H1 (cell line): ENCODE measurements around the gene CFDP1. TPM values are rescaled to one million over a fixed set of nuclear protein-coding genes. Genes with fewer than 3 reads are reported as not detected.

ENCODE experiments used
- CTCF ChIA-PET: fragments of 300-600 bp; sonication (Branson Sonifier 250); formaldehyde crosslinking; loops from one replicate; lab custom pipeline; 2021; ENCODE audit not compliant: partially characterized antibody; lab: Charles Lee
- POLR2A ChIA-PET: fragments of 300-600 bp; sonication (Branson Sonifier 250); formaldehyde crosslinking; loops from one replicate; lab custom pipeline; 2021; ENCODE audit warnings: inconsistent platforms; ENCODE audit not compliant: partially characterized antibody; lab: Charles Lee
- DNase-seq, 2 experiments: peaks; one replicate each; pipeline versions ENCODE4 v3.0.0 to v3.0.0-alpha.2; 2010 to 2022; ENCODE audit warnings: low spot score in 2 of 2, low read depth in 1 of 2, mixed read lengths in 1 of 2
- FAIRE-seq: peaks from 2 replicates; lab custom pipeline; 2011; peaks lifted over from hg19 to GRCh38; lab: Jason Lieb, UNC
- H2AFZ ChIP-seq: 2 replicates; pipeline ENCODE4 v1.8.1; 2012; ENCODE audit warnings: low read length, inconsistent platforms
- H2AK5ac ChIP-seq: 2 replicates; pipeline ENCODE4 v1.6.1; 2013; ENCODE audit warnings: low read depth, low read length
- H2BK120ac ChIP-seq: replicated peaks from 2 replicates; pipeline ENCODE3; 2013; ENCODE audit warnings: low read depth, low read length, inconsistent platforms
- H2BK12ac ChIP-seq: 2 replicates; pipeline ENCODE4 v1.6.1; 2013; ENCODE audit warnings: low read depth, low read length
- H2BK15ac ChIP-seq: 2 replicates; pipeline ENCODE4 v1.6.1; 2013; ENCODE audit warnings: low read length
- H2BK20ac ChIP-seq: 2 replicates; pipeline ENCODE4 v1.6.1; 2013; ENCODE audit warnings: low read length
- H2BK5ac ChIP-seq: 2 replicates; pipeline ENCODE4 v1.6.1; 2013; ENCODE audit warnings: low read depth, low read length
- H3K14ac ChIP-seq: 2 replicates; pipeline ENCODE4 v1.6.1; 2013; ENCODE audit warnings: inconsistent platforms; ENCODE audit not compliant: insufficient read length
- H3K18ac ChIP-seq: 2 replicates; pipeline ENCODE4 v1.6.1; 2013; ENCODE audit warnings: low read length; ENCODE audit errors: extremely low read depth
- H3K23ac ChIP-seq: 2 replicates; pipeline ENCODE4 v1.6.1; 2013; ENCODE audit warnings: inconsistent platforms; ENCODE audit not compliant: insufficient read length
- H3K23me2 ChIP-seq: 2 replicates; pipeline ENCODE4 v1.6.1; 2013; ENCODE audit warnings: low read depth, low read length
- H3K27ac ChIP-seq: 2 replicates; pipeline ENCODE4 v1.6.1; 2011; ENCODE audit warnings: low read depth, low read length, inconsistent platforms
- H3K27me3 ChIP-seq, 4 experiments: replicated peaks in 1 of 4; 1 replicate in 1 of 4; 2 replicates in 3 of 4; pipeline versions ENCODE4 v1.6.1 to v1.8.1; 2011 to 2013; ENCODE audit warnings: low read length in 3 of 4, mild to moderate bottlenecking in 3 of 4, inconsistent platforms in 2 of 4, mixed read lengths in 2 of 4, moderate library complexity in 1 of 4; ENCODE audit not compliant: control insufficient read depth in 3 of 4, insufficient read depth in 3 of 4; ENCODE audit errors: extremely low read depth in 1 of 4
- H3K36me3 ChIP-seq, 4 experiments: 2 replicates each; pipeline versions ENCODE4 v1.6.1 to v1.8.1; 2011 to 2013; ENCODE audit warnings: mild to moderate bottlenecking in 4 of 4, low read length in 3 of 4, moderate library complexity in 2 of 4, control low read depth in 1 of 4, inconsistent platforms in 1 of 4; ENCODE audit not compliant: insufficient read depth in 4 of 4, control insufficient read depth in 2 of 4
- H3K4ac ChIP-seq: replicated peaks from 2 replicates; pipeline ENCODE3; 2013; ENCODE audit warnings: low read length, low read depth, mixed read lengths, inconsistent platforms; ENCODE audit not compliant: insufficient read length
- H3K4me1 ChIP-seq, 4 experiments: replicated peaks in 1 of 4; 1 replicate in 1 of 4; 2 replicates in 3 of 4; pipeline versions ENCODE4 v1.6.1 to v1.8.1; 2011 to 2013; ENCODE audit warnings: low read length in 3 of 4, inconsistent platforms in 2 of 4, mixed read lengths in 1 of 4; ENCODE audit not compliant: insufficient read depth in 4 of 4, control insufficient read depth in 3 of 4
- H3K4me2 ChIP-seq, 2 experiments: 2 replicates each; pipeline versions ENCODE4 v1.6.1 to v1.8.1; 2011 to 2013; ENCODE audit warnings: low read depth in 2 of 2, low read length in 2 of 2, control low read depth in 1 of 2, inconsistent platforms in 1 of 2, mild to moderate bottlenecking in 1 of 2; ENCODE audit not compliant: insufficient read depth in 1 of 2
- H3K4me3 ChIP-seq, 4 experiments: fragments of 200-600, 300-600 bp in 1 of 4; sonication (generic), shearing (Covaris generic), sonication (Bioruptor Twin) in 1 of 4; 2 replicates each; pipeline versions ENCODE4 v1.5.1 to v1.8.1; 2011 to 2016; ENCODE audit warnings: low read length in 4 of 4, low read depth in 3 of 4, control low read depth in 2 of 4, inconsistent platforms in 2 of 4, mild to moderate bottlenecking in 2 of 4, mixed read lengths in 1 of 4, moderate library complexity in 1 of 4; ENCODE audit not compliant: insufficient read depth in 2 of 4; ENCODE audit errors: extremely low read depth in 1 of 4
- H3K56ac ChIP-seq: replicated peaks from 2 replicates; pipeline ENCODE3; 2013; ENCODE audit warnings: low read depth, mild to moderate bottlenecking, mixed read lengths, low read length, inconsistent platforms; ENCODE audit not compliant: insufficient read length
- H3K79me1 ChIP-seq: 2 replicates; pipeline ENCODE4 v1.6.1; 2013; ENCODE audit warnings: low read depth, low read length, control low read depth
- H3K79me2 ChIP-seq, 2 experiments: 2 replicates each; pipeline versions ENCODE4 v1.6.1 to v1.8.1; 2012 to 2013; ENCODE audit warnings: low read length in 2 of 2, mild to moderate bottlenecking in 2 of 2, inconsistent platforms in 1 of 2; ENCODE audit not compliant: insufficient read depth in 2 of 2, control insufficient read depth in 1 of 2
- H3K9ac ChIP-seq, 4 experiments: replicated peaks in 1 of 4; 1 replicate in 1 of 4; 2 replicates in 3 of 4; pipeline versions ENCODE4 v1.6.1 to v1.8.1; 2011 to 2013; ENCODE audit warnings: low read depth in 3 of 4, low read length in 3 of 4, control low read depth in 2 of 4, mild to moderate bottlenecking in 2 of 4, moderate library complexity in 2 of 4, inconsistent platforms in 1 of 4; ENCODE audit errors: extremely low read depth in 1 of 4
- H3K9me3 ChIP-seq, 2 experiments: 2 replicates each; pipeline versions ENCODE4 v1.6.1 to v1.8.1; 2012 to 2013; ENCODE audit warnings: mild to moderate bottlenecking in 2 of 2, moderate library complexity in 2 of 2, control low read depth in 1 of 2, inconsistent platforms in 1 of 2, low read depth in 1 of 2, low read length in 1 of 2, mixed read lengths in 1 of 2; ENCODE audit not compliant: insufficient read depth in 2 of 2
- H4K20me1 ChIP-seq, 2 experiments: replicated peaks in 1 of 2; 2 replicates each; pipeline versions ENCODE3 to v1.8.1; 2011 to 2013; ENCODE audit warnings: inconsistent platforms in 2 of 2, low read length in 2 of 2, mild to moderate bottlenecking in 1 of 2; ENCODE audit not compliant: insufficient read depth in 2 of 2, control insufficient read depth in 1 of 2
- H4K5ac ChIP-seq: 2 replicates; pipeline ENCODE4 v1.6.1; 2013; ENCODE audit warnings: low read length, low read depth, mixed read lengths, inconsistent platforms; ENCODE audit not compliant: insufficient read length
- H4K8ac ChIP-seq: 2 replicates; pipeline ENCODE4 v1.8.0; 2013; ENCODE audit warnings: mild to moderate bottlenecking, moderate library complexity, low read length, inconsistent platforms; ENCODE audit not compliant: insufficient read depth; ENCODE audit errors: extremely low read depth
- H4K91ac ChIP-seq: replicated peaks from 2 replicates; pipeline ENCODE3; 2013; ENCODE audit warnings: low read length, mixed read lengths, inconsistent platforms; ENCODE audit not compliant: insufficient read length
- EZH2 ChIP-seq: fragments of 200-600 bp; sonication (generic); IDR thresholded peaks from 2 replicates; pipeline ENCODE4 v1.7.1; 2012; ENCODE audit warnings: low read depth, mild to moderate bottlenecking, moderate library complexity, low read length, inconsistent platforms; ENCODE audit not compliant: severe bottlenecking
- GTF2F1 ChIP-seq: IDR thresholded peaks from 2 replicates; pipeline ENCODE4 v1.6.1; 2012; ENCODE audit warnings: low read depth, low read length, improper control_type of control experiment, borderline replicate concordance
- KDM5A ChIP-seq: fragments of 200-600 bp; IDR thresholded peaks from 2 replicates; pipeline ENCODE4 v1.7.1; 2012; ENCODE audit warnings: mild to moderate bottlenecking, low read length, inconsistent platforms, mixed read lengths
- RBBP5 ChIP-seq: IDR thresholded peaks from 2 replicates; pipeline ENCODE4 v1.7.1; 2012; ENCODE audit warnings: low read depth, mild to moderate bottlenecking, inconsistent platforms, low read length, moderate library complexity, borderline replicate concordance
- SP2 ChIP-seq: IDR thresholded peaks from 2 replicates; pipeline ENCODE4 v1.6.1; 2012; ENCODE audit warnings: mild to moderate bottlenecking, low read length, inconsistent platforms
- TAF1 ChIP-seq: IDR thresholded peaks from 2 replicates; pipeline ENCODE4 v1.6.1; 2011; ENCODE audit warnings: mild to moderate bottlenecking, low read depth, low read length
- TEAD4 ChIP-seq: IDR thresholded peaks from 2 replicates; pipeline ENCODE4 v1.6.1; 2012; ENCODE audit warnings: low read depth, low read length, inconsistent platforms, mixed read lengths
- WGBS, 2 experiments: shearing (Covaris generic) in 1 of 2; methylation state at CpG; one replicate each; pipeline versions ENCODE4 v1.1.6 to v1.1.7; 2013 to 2015; ENCODE audit warnings: low lambda C conversion rate in 2 of 2, mixed read lengths in 2 of 2, inconsistent platforms in 1 of 2, low coverage in 1 of 2, missing lambda C conversion rate in 1 of 2; ENCODE audit not compliant: insufficient replicate concordance in 2 of 2, insufficient coverage in 1 of 2, insufficient read length in 1 of 2; ENCODE audit errors: extremely low coverage in 1 of 2, missing lambda C conversion rate in 1 of 2; 5-methylcytosine and 5-hydroxymethylcytosine counted together
- polyA plus RNA-seq, 7 experiments: library from polyadenylated mRNA; depleted of rRNA in 3 of 7; stranded (reverse) in 5 of 7; unstranded in 2 of 7; fragments of >200 nt in 5 of 7; fragments of 200-250 nt in 2 of 7; gene quantifications; 1 replicate in 5 of 7; 2 replicates in 1 of 7; 4 replicates in 1 of 7; pipeline versions ENCODE4 v1.2.1 to v1.2.3, GENCODE V29; 2011 to 2013; ENCODE audit warnings: missing spikeins in 2 of 7, mixed read lengths in 2 of 7
- total RNA-seq: library from RNA; stranded (reverse); fragmentation: NEBNext Ultra II Directional; extraction: Animal tissue kit (Norgen Biotek cat#: 25700); gene quantifications from 2 replicates; pipeline ENCODE4 v1.2.1, GENCODE V29; 2021
- TF ChIP-seq, protein P1 (sequence below): IDR thresholded peaks from 2 replicates; pipeline ENCODE4 v1.6.1; 2011; ENCODE audit warnings: low read length, improper control_type of control experiment

The CFDP1 gene
- total and polyA plus RNA-seq, 2 of the 8 experiments (the other 6 are each of a cell fraction or from before 2014, with no cell fraction given) = 25.5 to 77.3 TPM

DNA sequence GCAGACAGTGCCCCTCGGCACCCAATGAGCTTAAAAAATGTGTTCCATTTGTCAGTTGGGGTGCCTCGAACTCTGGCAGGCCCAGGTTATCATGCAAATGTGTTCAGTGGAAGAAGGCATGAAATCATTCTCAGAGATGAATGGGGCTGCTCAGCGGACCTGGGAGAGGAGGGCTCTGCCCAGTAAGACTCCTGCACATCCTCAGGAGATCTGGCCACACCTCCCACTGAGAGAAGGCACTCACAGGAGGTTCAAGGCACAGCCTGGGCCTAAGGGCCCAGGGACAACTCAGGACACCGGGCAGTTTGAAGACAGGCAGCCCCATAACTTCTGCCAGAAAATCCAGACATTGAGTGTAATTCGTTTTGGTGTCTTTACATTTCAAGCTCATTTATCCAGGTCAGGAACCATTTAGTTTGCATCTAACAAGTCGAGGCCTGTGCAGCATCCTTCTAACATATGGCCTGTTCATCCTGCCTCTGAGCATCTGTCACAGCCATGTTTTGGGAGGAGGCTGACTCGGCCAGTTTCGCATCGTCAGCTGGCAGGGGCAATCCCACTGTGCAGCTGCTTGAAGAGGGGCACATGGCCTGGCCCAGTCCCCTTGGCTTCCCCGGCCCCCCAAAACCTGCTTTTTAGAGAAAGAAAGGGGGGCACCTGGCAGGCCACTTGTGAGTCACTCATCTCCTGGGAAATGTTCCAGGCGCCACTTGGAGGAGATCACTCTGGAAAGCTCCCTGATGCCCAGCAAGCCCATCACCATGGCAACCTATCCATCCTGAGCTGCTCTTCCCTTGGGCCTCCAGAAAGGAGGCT lies 150.6 kb downstream of the CFDP1 start:
- Histone ChIP-seq H4K20me1 (no peaks in the 10 kb centered on the region), H2BK20ac (no peak overlapping the region), H3K36me3 (no peaks in the 10 kb centered on the region; a peak in 2 of 8 replicates), H3K4me2 (no peak overlapping the region), H3K9me3 (no peaks in the 10 kb centered on the region), H2BK15ac (no peak overlapping the region), H3K4me3 (no peak overlapping the region), H4K91ac (no peak overlapping the region), H4K5ac (no peak overlapping the region), H3K56ac (no peak overlapping the region), H3K79me1 (no peaks in the 10 kb centered on the region), H4K8ac (no peak overlapping the region), H3K27ac (no peak overlapping the region), H3K14ac (no peak overlapping the region), H2BK12ac (no peak overlapping the region), H3K18ac (no peak overlapping the region), H2AFZ (no peak overlapping the region), H3K9ac (no peak overlapping the region), H2BK5ac (no peak overlapping the region), H3K4me1 (no peaks in the 10 kb centered on the region), H2BK120ac (no peak overlapping the region), H3K23me2 (no peaks in the 10 kb centered on the region), H3K79me2 (no peaks in the 10 kb centered on the region), H3K27me3 (no peaks in the 10 kb centered on the region), H3K23ac (no peak overlapping the region), H3K4ac (no peak overlapping the region), H2AK5ac (no peak overlapping the region)
- CTCF ChIA-PET = interaction anchor here (0.8 to 2.7 kb wide), 13 partner anchors 10 to 171 kb away, joined by 3 to 10 read pairs (median 4); no protein-coding TSS in a partner anchor
- POLR2A ChIA-PET = interaction anchor here (0.6 to 1.5 kb wide), 4 partner anchors 28 to 74 kb away, joined by 3 to 6 read pairs (median 4); no protein-coding TSS in a partner anchor
- DNase-seq = no peak
- WGBS, 2 experiments = 87% methylated on average over 11 of the region's 11 CpGs; no CpG with 5 or more reads in 1 of the 2 experiments
- FAIRE-seq = no peak
- TF ChIP-seq RBBP5 = no peak
- no peak for TF ChIP-seq EZH2
- TF ChIP-seq TEAD4 = no peak
- no peak for TF ChIP-seq GTF2F1
- no peak for TF ChIP-seq KDM5A
- no peak for TF ChIP-seq TAF1
- no peak for TF ChIP-seq SP2
- TF ChIP-seq, protein P1, sequence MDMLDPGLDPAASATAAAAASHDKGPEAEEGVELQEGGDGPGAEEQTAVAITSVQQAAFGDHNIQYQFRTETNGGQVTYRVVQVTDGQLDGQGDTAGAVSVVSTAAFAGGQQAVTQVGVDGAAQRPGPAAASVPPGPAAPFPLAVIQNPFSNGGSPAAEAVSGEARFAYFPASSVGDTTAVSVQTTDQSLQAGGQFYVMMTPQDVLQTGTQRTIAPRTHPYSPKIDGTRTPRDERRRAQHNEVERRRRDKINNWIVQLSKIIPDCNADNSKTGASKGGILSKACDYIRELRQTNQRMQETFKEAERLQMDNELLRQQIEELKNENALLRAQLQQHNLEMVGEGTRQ = no peak
